Liver (tissue), 9 donors: Measurements from ENCODE around the gene PLEKHA7. TPM values are rescaled to one million over a fixed set of nuclear protein-coding genes. Genes with fewer than 3 reads are reported as not detected.

Source experiments
- DNase-seq: peaks from one replicate; pipeline ENCODE4 v3.0.0-alpha.2; 2017; ENCODE audit warnings: low spot score
- H3K27ac ChIP-seq, 2 donors: one replicate each; pipeline ENCODE4 v1.7.0; 2013; ENCODE audit warnings: inconsistent platforms in 2 of 2, low read length in 2 of 2, control low read depth in 1 of 2, low read depth in 1 of 2, mild to moderate bottlenecking in 1 of 2
- H3K27me3 ChIP-seq, 4 donors: one replicate each; pipeline versions ENCODE4 v1.6.1 to v1.7.0; 2013; ENCODE audit warnings: low read length in 3 of 4, inconsistent platforms in 1 of 4, mild to moderate bottlenecking in 1 of 4, moderate library complexity in 1 of 4; ENCODE audit not compliant: control insufficient read depth in 4 of 4, insufficient read depth in 4 of 4
- H3K36me3 ChIP-seq, 4 donors: one replicate each; pipeline versions ENCODE4 v1.6.1 to v1.7.0; 2013; ENCODE audit warnings: low read length in 3 of 4, mild to moderate bottlenecking in 3 of 4, low read depth in 1 of 4, moderate library complexity in 1 of 4; ENCODE audit not compliant: control insufficient read depth in 4 of 4, insufficient read depth in 3 of 4
- H3K4me1 ChIP-seq, 4 donors: one replicate each; pipeline versions ENCODE4 v1.6.1 to v1.7.0; 2013; ENCODE audit warnings: low read length in 3 of 4, mild to moderate bottlenecking in 3 of 4, moderate library complexity in 1 of 4; ENCODE audit not compliant: control insufficient read depth in 4 of 4, insufficient read depth in 4 of 4
- H3K4me3 ChIP-seq, 3 donors: one replicate each; pipeline versions ENCODE4 v1.6.1 to v1.7.0; 2013; ENCODE audit warnings: low read length in 3 of 3, control low read depth in 1 of 3, low read depth in 1 of 3, mild to moderate bottlenecking in 1 of 3
- H3K9ac ChIP-seq, 2 donors: one replicate each; pipeline ENCODE4 v1.7.0; 2013; ENCODE audit warnings: low read length in 2 of 2, mild to moderate bottlenecking in 2 of 2, moderate library complexity in 2 of 2, control low read depth in 1 of 2, low read depth in 1 of 2
- H3K9me3 ChIP-seq, 4 donors: one replicate each; pipeline versions ENCODE4 v1.6.1 to v1.7.0; 2013; ENCODE audit warnings: low read length in 3 of 4; ENCODE audit not compliant: control insufficient read depth in 4 of 4
- ATF3 ChIP-seq: IDR thresholded peaks from 2 replicates; pipeline ENCODE4 v1.6.1; 2016; ENCODE audit warnings: antibody characterized with exemption
- CTCF ChIP-seq: fragments of 150-350 bp; IDR thresholded peaks from 2 replicates; pipeline ENCODE4 v1.5.1; 2017; ENCODE audit warnings: improper control_type of control experiment, low read depth, low read length; ENCODE audit not compliant: missing input control
- EGR1 ChIP-seq, 2 donors: IDR thresholded peaks; 2 replicates each; pipeline ENCODE4 v1.6.1; 2016 to 2018; ENCODE audit warnings: antibody characterized with exemption in 2 of 2, low read depth in 2 of 2
- FOXA1 ChIP-seq: IDR thresholded peaks from 2 replicates; pipeline ENCODE4 v1.6.1; 2016; ENCODE audit warnings: antibody characterized with exemption
- FOXA2 ChIP-seq: IDR thresholded peaks from 2 replicates; pipeline ENCODE4 v1.6.1; 2016; ENCODE audit warnings: antibody characterized with exemption
- GABPA ChIP-seq, 2 donors: IDR thresholded peaks in 1 of 2; conservative IDR thresholded peaks in 1 of 2; 2 replicates each; pipeline ENCODE4 v1.6.1; 2016; ENCODE audit warnings: antibody characterized with exemption in 2 of 2, mild to moderate bottlenecking in 1 of 2, moderate library complexity in 1 of 2
- HNF4A ChIP-seq, 2 donors: conservative IDR thresholded peaks; 2 replicates each; pipeline ENCODE4 v1.6.1; 2016; ENCODE audit warnings: antibody characterized with exemption in 2 of 2, mild to moderate bottlenecking in 2 of 2
- HNF4G ChIP-seq: IDR thresholded peaks from 2 replicates; pipeline ENCODE4 v1.6.1; 2016; ENCODE audit warnings: antibody characterized with exemption
- JUND ChIP-seq, 2 donors: IDR thresholded peaks; 2 replicates each; pipeline ENCODE4 v1.6.1; 2016; ENCODE audit warnings: antibody characterized with exemption in 2 of 2
- MAX ChIP-seq: IDR thresholded peaks from 2 replicates; pipeline ENCODE4 v1.6.1; 2016; ENCODE audit warnings: antibody characterized with exemption
- NR2F2 ChIP-seq: IDR thresholded peaks from 2 replicates; pipeline ENCODE4 v1.6.1; 2016; ENCODE audit warnings: antibody characterized with exemption
- RAD21 ChIP-seq, 2 donors: IDR thresholded peaks; 2 replicates each; pipeline ENCODE4 v1.6.1; 2016; ENCODE audit warnings: antibody characterized with exemption in 2 of 2, mild to moderate bottlenecking in 2 of 2
- REST ChIP-seq: IDR thresholded peaks from 2 replicates; pipeline ENCODE4 v1.6.1; 2016; ENCODE audit warnings: antibody characterized with exemption, mild to moderate bottlenecking
- RXRA ChIP-seq, 2 donors: IDR thresholded peaks; 2 replicates each; pipeline ENCODE4 v1.6.1; 2017 to 2018; ENCODE audit warnings: antibody characterized with exemption in 2 of 2, mild to moderate bottlenecking in 1 of 2
- SP1 ChIP-seq: IDR thresholded peaks from 2 replicates; pipeline ENCODE4 v1.6.1; 2018; ENCODE audit warnings: antibody characterized with exemption, mild to moderate bottlenecking
- TAF1 ChIP-seq: conservative IDR thresholded peaks from 2 replicates; pipeline ENCODE4 v1.6.1; 2016; ENCODE audit warnings: antibody characterized with exemption, mild to moderate bottlenecking
- YY1 ChIP-seq: IDR thresholded peaks from 2 replicates; pipeline ENCODE4 v1.6.1; 2016; ENCODE audit warnings: antibody characterized with exemption, mild to moderate bottlenecking
- ZBTB33 ChIP-seq: IDR thresholded peaks from 2 replicates; pipeline ENCODE4 v1.6.1; 2016; ENCODE audit warnings: antibody characterized with exemption
- WGBS: extraction: QIAGEN DNeasy Blood & Tissue Kit; methylation state at CpG from one replicate; pipeline ENCODE4 v1.1.7; 2013; 5-methylcytosine and 5-hydroxymethylcytosine counted together
- polyA plus RNA-seq, 2 donors: library from polyadenylated mRNA; stranded (reverse) in 1 of 2; unstranded in 1 of 2; fragments of 200-250 nt in 1 of 2; fragments of >200 nt in 1 of 2; fragmentation: Nextera tagmentation in 1 of 2; extraction: Ambion mirVana in 1 of 2; gene quantifications; one replicate each; pipeline versions ENCODE4 v1.2.1 to v1.2.3, GENCODE V29; 2013 to 2015
- total RNA-seq, 2 donors: library from RNA; depleted of rRNA; stranded (reverse); fragments of >200 nt; gene quantifications; one replicate each; pipeline ENCODE4 v1.2.3, GENCODE V29; 2014
- donor health status: healthy.
- donor health status: healthy.
- donor health status: healthy.
- donor health status: healthy.
- donor health status: healthy.

Gene PLEKHA7
- total and polyA plus RNA-seq, 4 donors, result 6.1 to 28.8 (median 8.5) TPM

GRCh38 chr11:16977994-16978315, 36.3 kb downstream of the PLEKHA7 start:
- Histone ChIP-seq H3K9me3 (no peaks in the 10 kb centered on the region), H3K4me3 (no peak overlapping the region), H3K27me3 (no peaks in the 10 kb centered on the region), H3K36me3 (peaks cover 0 to 3% (median 0%) of the 10 kb centered on the region in 4 donors), H3K9ac (no peak overlapping the region), H3K27ac (no peak overlapping the region), H3K4me1 (peaks cover 0 to 7% (median 3%) of the 10 kb centered on the region in 4 donors)
- 90% methylated on average over 2 of the region's 2 CpGs for WGBS
- TF ChIP-seq RAD21 (IDR thresholded peaks at IDR 0.05), result no peak
- no peak for TF ChIP-seq HNF4A (conservative IDR thresholded peaks at IDR 0.05)
- TF ChIP-seq MAX, result no peak
- TF ChIP-seq NR2F2, result no peak
- TF ChIP-seq ZBTB33, result no peak
- no peak for TF ChIP-seq FOXA1
- no peak for TF ChIP-seq GABPA (IDR thresholded peaks at IDR 0.05 in 1 of 2, conservative IDR thresholded peaks at IDR 0.05 in 1 of 2)
- no peak for TF ChIP-seq REST
- no peak for TF ChIP-seq SP1
- no peak for TF ChIP-seq YY1
- TF ChIP-seq HNF4G, result no peak
- TF ChIP-seq RXRA (IDR thresholded peaks at IDR 0.05), result no peak
- no peak for TF ChIP-seq TAF1
- TF ChIP-seq JUND (IDR thresholded peaks at IDR 0.05), result no peak
- no peak for TF ChIP-seq EGR1 (IDR thresholded peaks at IDR 0.05; ENCODE audit: low read depth in 2 of 2)
- no peak for TF ChIP-seq FOXA2
- TF ChIP-seq CTCF, result no peak
- no peak for TF ChIP-seq ATF3
- no peak for DNase-seq
